GM12892 (cell line): ENCODE data around the gene CCNYL1.

Experiments used
- POLR2A ChIP-seq: IDR thresholded peaks from 2 replicates; pipeline ENCODE4 v1.6.1; 2011; ENCODE audit warnings: low read depth, low read length, control low read depth
- POLR2AphosphoS5 ChIP-seq: IDR thresholded peaks from 2 replicates; pipeline ENCODE4 v1.6.1; 2011; ENCODE audit warnings: low read depth, low read length, control low read depth
- TAF1 ChIP-seq: IDR thresholded peaks from 2 replicates; pipeline ENCODE4 v1.6.1; 2011; ENCODE audit warnings: low read depth, mild to moderate bottlenecking, control low read depth, low read length, borderline replicate concordance

- TF ChIP-seq POLR2A = no peak
- TF ChIP-seq TAF1 = no peak
- TF ChIP-seq POLR2AphosphoS5 = no peak
Observed at GRCh38 chr2:207692206-207693065, 19.0 kb upstream of the CCNYL1 start.
